Ishikawa (cell line): ENCODE measurements around the gene HS3ST5.

ENCODE experiments used
- CEBPB ChIP-seq: IDR thresholded peaks from 2 replicates; pipeline ENCODE4 v1.6.1; 2012
- EP300 ChIP-seq: IDR thresholded peaks from 2 replicates; pipeline ENCODE4 v1.6.1; 2012; ENCODE audit warnings: borderline replicate concordance
- RAD21 ChIP-seq: IDR thresholded peaks from 2 replicates; pipeline ENCODE4 v1.6.1; 2012; ENCODE audit warnings: low read depth
- REST ChIP-seq: IDR thresholded peaks from 2 replicates; pipeline ENCODE4 v1.6.1; 2012; ENCODE audit warnings: low read depth, mild to moderate bottlenecking
- TAF1 ChIP-seq: IDR thresholded peaks from 2 replicates; pipeline ENCODE4 v1.6.1; 2012; ENCODE audit warnings: low read depth, mild to moderate bottlenecking
- TCF12 ChIP-seq: IDR thresholded peaks from 2 replicates; pipeline ENCODE4 v1.6.1; 2012; ENCODE audit warnings: low read depth
- TEAD4 ChIP-seq: IDR thresholded peaks from 2 replicates; pipeline ENCODE4 v1.6.1; 2012
- USF1 ChIP-seq: IDR thresholded peaks from 2 replicates; pipeline ENCODE4 v1.6.1; 2012
- YY1 ChIP-seq: IDR thresholded peaks from 2 replicates; pipeline ENCODE4 v1.6.1; 2012; ENCODE audit warnings: low read depth

DNA sequence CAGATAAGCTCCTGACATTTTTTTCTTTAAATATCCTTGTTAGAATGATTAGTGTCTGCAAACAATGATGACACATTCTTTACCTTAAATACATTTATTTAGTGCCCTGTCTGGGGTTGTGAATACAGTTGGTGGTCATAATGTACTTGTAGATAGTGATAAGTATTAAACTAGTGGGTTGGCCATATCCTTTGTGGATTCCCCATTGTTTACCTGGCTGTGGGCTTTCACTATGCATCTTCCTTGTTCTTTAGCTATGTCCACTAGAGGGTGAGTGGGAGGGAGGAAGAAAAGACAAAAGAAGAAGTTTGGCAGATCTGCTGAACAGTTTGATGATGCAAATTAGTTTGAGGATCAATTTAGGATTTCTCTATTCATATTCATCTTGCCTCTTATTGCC is 15.7 kb downstream of the HS3ST5 start:
- TF ChIP-seq USF1 (no peak), EP300 (no peak), RAD21 (no peak), TAF1 (no peak), YY1 (no peak), TEAD4 (no peak), REST (no peak), TCF12 (no peak), CEBPB (no peak)
